K562 (cell line): ENCODE results near the gene ATL2.

Experiments
- E2F4 ChIP-seq: sonication (generic); formaldehyde crosslinking; IDR thresholded peaks from 2 replicates; pipeline ENCODE4 v1.8.0; 2022; ENCODE audit warnings: mild to moderate bottlenecking, low read depth, missing genetic modification reagents
- POLR2AphosphoS2 ChIP-seq: IDR thresholded peaks from 2 replicates; pipeline ENCODE4 v1.6.1; 2012; ENCODE audit warnings: low read length, improper control_type of control experiment
- RBM17 ChIP-seq: fragments of 200-400 bp; formaldehyde crosslinking; IDR thresholded peaks from 2 replicates; pipeline ENCODE4 v1.6.1; 2017; ENCODE audit warnings: low read depth, mild to moderate bottlenecking, low read length, borderline replicate concordance
- ZNF263 ChIP-seq: sonication (generic); formaldehyde crosslinking; IDR thresholded peaks from 2 replicates; pipeline ENCODE4 v1.8.0; 2022; ENCODE audit warnings: mild to moderate bottlenecking, missing genetic modification reagents, borderline replicate concordance

GRCh38 chr2:38264396-38265221 lies 112.5 kb downstream of the ATL2 start:
- TF ChIP-seq ZNF263 = no peak
- TF ChIP-seq RBM17 = no peak
- TF ChIP-seq POLR2AphosphoS2 = no peak
- TF ChIP-seq E2F4 (CRISPR knock-in tag) = no peak
